Measurements from ENCODE around the gene FAM78A.
"Not testable (repeated sequence)": the region's sequence is repeated elsewhere in the genome, so short reads cannot be mapped to it uniquely, and the experiment has no call there.

The FAM78A gene

DNA sequence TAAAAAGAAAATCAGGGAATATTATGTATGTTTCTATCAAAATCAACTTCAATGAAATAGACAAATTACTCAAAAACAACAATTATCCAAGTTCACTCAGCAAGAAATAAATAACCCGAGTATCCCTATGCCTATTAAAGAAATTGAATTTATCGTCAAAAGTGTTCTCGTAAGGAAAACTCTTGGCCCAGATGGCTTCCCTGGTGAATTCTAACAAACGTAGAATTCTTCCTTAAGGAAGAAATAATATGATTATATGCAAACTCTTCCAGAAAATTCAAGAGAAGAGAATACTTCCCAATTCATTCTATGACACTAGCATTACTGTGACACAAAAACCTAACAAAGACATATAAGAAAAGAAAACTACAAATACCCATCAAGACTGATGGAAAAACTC, 29.7 kb downstream of the FAM78A start:
- TF ChIP-seq, protein P1, sequence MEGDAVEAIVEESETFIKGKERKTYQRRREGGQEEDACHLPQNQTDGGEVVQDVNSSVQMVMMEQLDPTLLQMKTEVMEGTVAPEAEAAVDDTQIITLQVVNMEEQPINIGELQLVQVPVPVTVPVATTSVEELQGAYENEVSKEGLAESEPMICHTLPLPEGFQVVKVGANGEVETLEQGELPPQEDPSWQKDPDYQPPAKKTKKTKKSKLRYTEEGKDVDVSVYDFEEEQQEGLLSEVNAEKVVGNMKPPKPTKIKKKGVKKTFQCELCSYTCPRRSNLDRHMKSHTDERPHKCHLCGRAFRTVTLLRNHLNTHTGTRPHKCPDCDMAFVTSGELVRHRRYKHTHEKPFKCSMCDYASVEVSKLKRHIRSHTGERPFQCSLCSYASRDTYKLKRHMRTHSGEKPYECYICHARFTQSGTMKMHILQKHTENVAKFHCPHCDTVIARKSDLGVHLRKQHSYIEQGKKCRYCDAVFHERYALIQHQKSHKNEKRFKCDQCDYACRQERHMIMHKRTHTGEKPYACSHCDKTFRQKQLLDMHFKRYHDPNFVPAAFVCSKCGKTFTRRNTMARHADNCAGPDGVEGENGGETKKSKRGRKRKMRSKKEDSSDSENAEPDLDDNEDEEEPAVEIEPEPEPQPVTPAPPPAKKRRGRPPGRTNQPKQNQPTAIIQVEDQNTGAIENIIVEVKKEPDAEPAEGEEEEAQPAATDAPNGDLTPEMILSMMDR (IDR thresholded peaks at IDR 0.05; ENCODE audit: control insufficient read depth, extremely low read depth, insufficient read depth), result no peak
- no peak for DNase-seq (ENCODE audit: low read depth)
- no peak overlapping the region for H3K4me3 ChIP-seq (ENCODE audit: low read depth, low read length)

GRCh38 chr9:131244331-131244730, 32.0 kb downstream of the FAM78A start:
- not testable (repeated sequence) for DNase-seq (ENCODE audit: low read depth); H3K4me3 ChIP-seq (ENCODE audit: low read depth, low read length)

- no peak overlapping the region for H3K4me3 ChIP-seq (ENCODE audit: low read depth, low read length)
- DNase-seq (ENCODE audit: low read depth), result no peak
- TF ChIP-seq, protein P1 (IDR thresholded peaks at IDR 0.05; ENCODE audit: control insufficient read depth, extremely low read depth, insufficient read depth), result no peak
Observed at GRCh38 chr9:131240047-131240921, 36.0 kb downstream of the FAM78A start.

GRCh38 chr9:131239161-131239975, 36.9 kb downstream of the FAM78A start:
- DNase-seq (ENCODE audit: low read depth), result no peak
- TF ChIP-seq, protein P1 (IDR thresholded peaks at IDR 0.05; ENCODE audit: control insufficient read depth, extremely low read depth, insufficient read depth), result no peak
- H3K4me3 ChIP-seq (ENCODE audit: low read depth, low read length), result no peak overlapping the region

DNA sequence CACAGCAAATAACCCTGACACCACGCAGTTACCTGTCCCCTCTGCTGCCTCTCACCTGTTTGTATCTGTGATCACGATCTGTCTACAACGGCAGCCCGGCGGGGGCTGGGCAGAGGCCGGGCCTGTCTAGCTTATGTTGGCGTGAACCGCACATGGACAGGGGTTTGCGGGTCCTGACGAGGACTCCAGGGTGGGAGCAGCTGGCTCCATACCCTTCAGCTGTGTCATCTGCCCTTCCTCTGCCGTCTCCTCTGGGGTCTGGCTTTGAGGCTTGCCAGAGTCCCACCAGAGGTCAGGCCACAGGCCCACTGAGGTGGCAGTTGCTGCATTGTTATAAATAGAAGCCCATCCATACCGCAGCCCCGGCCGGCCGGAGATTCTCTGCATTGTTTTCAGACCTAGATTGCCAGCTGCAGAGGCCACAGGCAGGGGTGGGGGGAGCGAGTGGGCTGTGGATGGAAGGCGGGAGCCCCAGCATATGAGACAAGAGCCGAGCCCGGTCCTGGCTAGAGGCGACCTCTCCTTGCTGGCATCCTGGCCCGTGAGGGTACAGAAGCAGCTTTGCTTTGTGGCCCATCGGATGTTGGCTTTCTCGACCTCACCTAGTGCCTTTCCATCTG, 37.8 kb downstream of the FAM78A start:
- DNase-seq (ENCODE audit: low read depth), result no peak
- H3K4me3 ChIP-seq (ENCODE audit: low read depth, low read length), result no peak overlapping the region
- TF ChIP-seq, protein P1 (IDR thresholded peaks at IDR 0.05; ENCODE audit: control insufficient read depth, extremely low read depth, insufficient read depth), result no peak

- TF ChIP-seq, protein P1 (IDR thresholded peaks at IDR 0.05; ENCODE audit: control insufficient read depth, extremely low read depth, insufficient read depth), result no peak
- no peak overlapping the region for H3K4me3 ChIP-seq (ENCODE audit: low read depth, low read length)
- no peak for DNase-seq (ENCODE audit: low read depth)
Observed at GRCh38 chr9:131237931-131238401, 38.3 kb downstream of the FAM78A start.

DNA sequence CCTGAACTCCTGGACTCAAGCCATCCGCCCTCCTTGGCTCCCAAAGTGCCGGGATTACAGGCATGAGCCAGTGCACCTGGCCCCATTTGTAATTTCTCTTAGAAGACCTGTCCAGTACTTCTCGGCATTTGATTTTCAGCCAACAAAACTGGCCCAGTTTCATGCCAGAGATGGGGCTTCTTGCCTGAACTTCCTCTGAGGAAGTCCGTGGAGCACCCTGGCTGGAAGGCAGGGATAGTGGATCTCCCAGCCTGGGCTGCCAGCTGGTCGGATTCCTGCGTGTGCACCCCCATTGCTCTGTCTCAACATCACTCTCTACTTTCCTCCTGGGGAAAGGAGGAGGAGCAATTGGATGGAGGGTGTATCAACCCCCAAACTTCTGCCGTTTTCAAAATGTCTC, 39.0 kb downstream of the FAM78A start:
- H3K4me3 ChIP-seq (ENCODE audit: low read depth, low read length), result no peak overlapping the region
- no peak for DNase-seq (ENCODE audit: low read depth)
- TF ChIP-seq, protein P1 (IDR thresholded peaks at IDR 0.05; ENCODE audit: control insufficient read depth, extremely low read depth, insufficient read depth), result no peak

Measured in LNCaP clone FGC (cell line).